HEK293 (cell line): ENCODE measurements around the gene SGMS1.

Source experiments
- CTCF ChIA-PET: fragments of 350-600 bp; formaldehyde crosslinking; extraction: SDS; loops from one replicate; lab custom pipeline; 2021; ENCODE audit warnings: antibody characterized with exemption; lab: Yijun Ruan, JAX
- POLR2A ChIA-PET: fragments of 300-600 bp; formaldehyde crosslinking; extraction: SDS; loops from one replicate; lab custom pipeline; 2020; ENCODE audit warnings: antibody characterized with exemption, inconsistent platforms; lab: Yijun Ruan, JAX
- H3K27ac ChIP-seq: fragments of 200-500 bp; sonication (Bioruptor generic); 2 replicates; pipeline ENCODE4 v1.5.1; 2014; ENCODE audit warnings: low read depth, low read length, control low read depth, inconsistent platforms; ENCODE audit errors: extremely low read depth
- H3K36me3 ChIP-seq, 2 experiments: fragments of 200-500 bp in 1 of 2; sonication (Bioruptor generic) in 1 of 2; 1 replicate in 1 of 2; 2 replicates in 1 of 2; pipeline ENCODE4 v1.5.1; 2014 to 2017; ENCODE audit warnings: inconsistent platforms in 2 of 2, low read length in 2 of 2; ENCODE audit not compliant: control insufficient read depth in 2 of 2, insufficient read depth in 1 of 2
- H3K4me1 ChIP-seq: fragments of 200-500 bp; sonication (Bioruptor generic); 2 replicates; pipeline ENCODE4 v1.5.1; 2014; ENCODE audit warnings: mild to moderate bottlenecking, low read length, inconsistent platforms; ENCODE audit not compliant: control insufficient read depth, insufficient read depth
- H3K4me3 ChIP-seq: 2 replicates; pipeline ENCODE4 v1.5.1; 2011; ENCODE audit warnings: low read depth, mild to moderate bottlenecking, control low read depth, low read length, moderate library complexity
- H3K9me3 ChIP-seq: fragments of 200-500 bp; sonication (Bioruptor generic); 2 replicates; pipeline ENCODE4 v1.5.1; 2014; ENCODE audit warnings: low read depth, low read length, inconsistent platforms; ENCODE audit not compliant: control insufficient read depth, insufficient read depth
- GLIS1 ChIP-seq: fragments of 450-650 bp; formaldehyde crosslinking; IDR thresholded peaks from 2 replicates; pipeline ENCODE4 v1.5.1; 2016; ENCODE audit warnings: missing biosample characterization, missing genetic modification characterization
- KLF1 ChIP-seq: fragments of 450-650 bp; formaldehyde crosslinking; IDR thresholded peaks from 2 replicates; pipeline ENCODE4 v1.5.1; 2016; ENCODE audit warnings: missing biosample characterization, missing genetic modification characterization
- KLF16 ChIP-seq: fragments of 450-650 bp; formaldehyde crosslinking; IDR thresholded peaks from 2 replicates; pipeline ENCODE4 v1.5.1; 2017; ENCODE audit warnings: missing biosample characterization, missing genetic modification characterization
- PRDM6 ChIP-seq: fragments of 450-650 bp; formaldehyde crosslinking; IDR thresholded peaks from 2 replicates; pipeline ENCODE4 v1.5.1; 2017; ENCODE audit warnings: missing biosample characterization, missing genetic modification characterization
- RBAK ChIP-seq: fragments of 450-650 bp; formaldehyde crosslinking; IDR thresholded peaks from 2 replicates; pipeline ENCODE4 v1.5.1; 2016; ENCODE audit warnings: missing biosample characterization, missing genetic modification characterization
- SALL2 ChIP-seq: fragments of 450-650 bp; formaldehyde crosslinking; IDR thresholded peaks from 2 replicates; pipeline ENCODE4 v1.5.0; 2017; ENCODE audit warnings: missing biosample characterization, mild to moderate bottlenecking, missing genetic modification characterization, borderline replicate concordance
- SCRT1 ChIP-seq: fragments of 450-650 bp; formaldehyde crosslinking; IDR thresholded peaks from 2 replicates; pipeline ENCODE4 v1.5.1; 2016; ENCODE audit warnings: missing biosample characterization, missing genetic modification characterization, borderline replicate concordance
- SETDB1 ChIP-seq: IDR thresholded peaks from one replicate; pipeline ENCODE4 v1.6.1; 2017; ENCODE audit warnings: mild to moderate bottlenecking, low read length, moderate library complexity, mixed read lengths; ENCODE audit not compliant: insufficient read length
- SP7 ChIP-seq: fragments of 450-650 bp; formaldehyde crosslinking; IDR thresholded peaks from 2 replicates; pipeline ENCODE4 v1.5.1; 2016; ENCODE audit warnings: missing biosample characterization, missing genetic modification characterization
- ZBTB17 ChIP-seq: fragments of 450-650 bp; formaldehyde crosslinking; IDR thresholded peaks from 2 replicates; pipeline ENCODE4 v1.5.1; 2016; ENCODE audit warnings: missing biosample characterization, missing genetic modification characterization
- ZFP69B ChIP-seq: fragments of 450-650 bp; formaldehyde crosslinking; IDR thresholded peaks from 2 replicates; pipeline ENCODE4 v1.5.1; 2016; ENCODE audit warnings: missing biosample characterization, missing genetic modification characterization
- ZNF10 ChIP-seq: fragments of 450-650 bp; formaldehyde crosslinking; IDR thresholded peaks from 2 replicates; pipeline ENCODE4 v1.5.1; 2017; ENCODE audit warnings: missing biosample characterization, missing genetic modification characterization
- ZNF202 ChIP-seq: fragments of 450-650 bp; formaldehyde crosslinking; IDR thresholded peaks from 2 replicates; pipeline ENCODE4 v1.5.1; 2016; ENCODE audit warnings: missing biosample characterization, missing genetic modification characterization, borderline replicate concordance
- ZNF311 ChIP-seq: fragments of 450-650 bp; formaldehyde crosslinking; IDR thresholded peaks from 2 replicates; pipeline ENCODE4 v1.5.1; 2017; ENCODE audit warnings: missing biosample characterization, missing genetic modification characterization, borderline replicate concordance
- ZNF394 ChIP-seq: fragments of 450-650 bp; formaldehyde crosslinking; IDR thresholded peaks from 2 replicates; pipeline ENCODE4 v1.5.1; 2016; ENCODE audit warnings: missing biosample characterization, missing genetic modification characterization, mild to moderate bottlenecking, moderate library complexity, borderline replicate concordance
- ZNF404 ChIP-seq: fragments of 450-650 bp; formaldehyde crosslinking; IDR thresholded peaks from 2 replicates; pipeline ENCODE4 v1.5.1; 2017; ENCODE audit warnings: missing biosample characterization, missing genetic modification characterization
- ZNF623 ChIP-seq: fragments of 450-650 bp; formaldehyde crosslinking; IDR thresholded peaks from 2 replicates; pipeline ENCODE4 v1.5.1; 2016; ENCODE audit warnings: missing biosample characterization, missing genetic modification characterization
- ZNF670 ChIP-seq: fragments of 450-650 bp; formaldehyde crosslinking; IDR thresholded peaks from 2 replicates; pipeline ENCODE4 v1.5.1; 2016; ENCODE audit warnings: missing biosample characterization, missing genetic modification characterization, low read depth
- TF ChIP-seq, protein P1 (sequence below): fragments of 450-650 bp; formaldehyde crosslinking; IDR thresholded peaks from 2 replicates; pipeline ENCODE4 v1.5.1; 2017; ENCODE audit warnings: missing biosample characterization, mild to moderate bottlenecking, missing genetic modification characterization, moderate library complexity
- TF ChIP-seq, protein P2 (sequence below): fragments of 450-650 bp; formaldehyde crosslinking; optimal IDR thresholded peaks from 2 replicates; pipeline ENCODE3; 2016; ENCODE audit warnings: missing biosample characterization, mild to moderate bottlenecking, missing genetic modification characterization
- TF ChIP-seq, protein P3 (sequence below): fragments of 450-650 bp; formaldehyde crosslinking; IDR thresholded peaks from 2 replicates; pipeline ENCODE4 v1.5.1; 2016; ENCODE audit warnings: missing biosample characterization, missing genetic modification characterization

SGMS1 gene

GRCh38 chr10:50351483-50352146 lies 272.1 kb downstream of the SGMS1 start:
- Histone ChIP-seq H3K9me3 (no peaks in the 10 kb centered on the region), H3K4me1 (no peaks in the 10 kb centered on the region), H3K4me3 (no peak overlapping the region), H3K36me3 (no peaks in the 10 kb centered on the region), H3K27ac (no peak overlapping the region)
- POLR2A ChIA-PET: no interaction called here
- CTCF ChIA-PET: interaction anchor here (1.0 kb wide), 1 partner anchor 16 kb away, joined by 5 read pairs; no protein-coding TSS in a partner anchor
- TF ChIP-seq KLF1 (tag by site-specific recombination) (no peak), ZNF623 (tag by site-specific recombination) (no peak), RBAK (tag by site-specific recombination) (no peak)

- Histone ChIP-seq H3K9me3 (no peaks in the 10 kb centered on the region), H3K27ac (no peak overlapping the region), H3K4me1 (no peaks in the 10 kb centered on the region), H3K36me3 (no peaks in the 10 kb centered on the region), H3K4me3 (no peak overlapping the region)
- ChIA-PET POLR2A (no interaction called here), CTCF (interaction anchor here (2.0 kb wide), 1 partner anchor 17 kb away, joined by 6 read pairs; no protein-coding TSS in a partner anchor)
- no peak for TF ChIP-seq ZNF10 (tag by site-specific recombination)
- no peak for TF ChIP-seq KLF16 (tag by site-specific recombination)
- no peak for TF ChIP-seq ZFP69B (tag by site-specific recombination)
- no peak for TF ChIP-seq ZNF311 (tag by site-specific recombination)
- TF ChIP-seq SCRT1: no peak
- no peak for TF ChIP-seq ZNF670 (tag by site-specific recombination)
- TF ChIP-seq, protein P1, sequence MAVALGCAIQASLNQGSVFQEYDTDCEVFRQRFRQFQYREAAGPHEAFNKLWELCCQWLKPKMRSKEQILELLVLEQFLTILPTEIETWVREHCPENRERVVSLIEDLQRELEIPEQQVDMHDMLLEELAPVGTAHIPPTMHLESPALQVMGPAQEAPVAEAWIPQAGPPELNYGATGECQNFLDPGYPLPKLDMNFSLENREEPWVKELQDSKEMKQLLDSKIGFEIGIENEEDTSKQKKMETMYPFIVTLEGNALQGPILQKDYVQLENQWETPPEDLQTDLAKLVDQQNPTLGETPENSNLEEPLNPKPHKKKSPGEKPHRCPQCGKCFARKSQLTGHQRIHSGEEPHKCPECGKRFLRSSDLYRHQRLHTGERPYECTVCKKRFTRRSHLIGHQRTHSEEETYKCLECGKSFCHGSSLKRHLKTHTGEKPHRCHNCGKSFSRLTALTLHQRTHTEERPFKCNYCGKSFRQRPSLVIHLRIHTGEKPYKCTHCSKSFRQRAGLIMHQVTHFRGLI: no peak
- TF ChIP-seq SALL2: no peak
- no peak for TF ChIP-seq ZNF394
- TF ChIP-seq GLIS1 (tag by site-specific recombination): no peak
- TF ChIP-seq SP7 (tag by site-specific recombination): no peak
- TF ChIP-seq, protein P2, sequence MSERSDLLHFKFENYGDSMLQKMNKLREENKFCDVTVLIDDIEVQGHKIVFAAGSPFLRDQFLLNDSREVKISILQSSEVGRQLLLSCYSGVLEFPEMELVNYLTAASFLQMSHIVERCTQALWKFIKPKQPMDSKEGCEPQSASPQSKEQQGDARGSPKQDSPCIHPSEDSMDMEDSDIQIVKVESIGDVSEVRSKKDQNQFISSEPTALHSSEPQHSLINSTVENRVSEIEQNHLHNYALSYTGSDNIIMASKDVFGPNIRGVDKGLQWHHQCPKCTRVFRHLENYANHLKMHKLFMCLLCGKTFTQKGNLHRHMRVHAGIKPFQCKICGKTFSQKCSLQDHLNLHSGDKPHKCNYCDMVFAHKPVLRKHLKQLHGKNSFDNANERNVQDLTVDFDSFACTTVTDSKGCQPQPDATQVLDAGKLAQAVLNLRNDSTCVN (tag by site-specific recombination): no peak
These were observed 273.4 kb downstream of the SGMS1 start for GRCh38 chr10:50350366-50350765.

GRCh38 chr10:50349554-50349953 lies 274.2 kb downstream of the SGMS1 start:
- no peak for TF ChIP-seq SCRT1
- no peak for TF ChIP-seq SETDB1
- no peak for TF ChIP-seq ZNF404 (tag by site-specific recombination)
- TF ChIP-seq ZBTB17 (tag by site-specific recombination): no peak
- no peak for TF ChIP-seq ZNF202 (tag by site-specific recombination)
- no peak for TF ChIP-seq PRDM6
- TF ChIP-seq, protein P3, sequence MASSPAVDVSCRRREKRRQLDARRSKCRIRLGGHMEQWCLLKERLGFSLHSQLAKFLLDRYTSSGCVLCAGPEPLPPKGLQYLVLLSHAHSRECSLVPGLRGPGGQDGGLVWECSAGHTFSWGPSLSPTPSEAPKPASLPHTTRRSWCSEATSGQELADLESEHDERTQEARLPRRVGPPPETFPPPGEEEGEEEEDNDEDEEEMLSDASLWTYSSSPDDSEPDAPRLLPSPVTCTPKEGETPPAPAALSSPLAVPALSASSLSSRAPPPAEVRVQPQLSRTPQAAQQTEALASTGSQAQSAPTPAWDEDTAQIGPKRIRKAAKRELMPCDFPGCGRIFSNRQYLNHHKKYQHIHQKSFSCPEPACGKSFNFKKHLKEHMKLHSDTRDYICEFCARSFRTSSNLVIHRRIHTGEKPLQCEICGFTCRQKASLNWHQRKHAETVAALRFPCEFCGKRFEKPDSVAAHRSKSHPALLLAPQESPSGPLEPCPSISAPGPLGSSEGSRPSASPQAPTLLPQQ (tag by site-specific recombination): no peak
- H3K9me3 ChIP-seq: no peaks in the 10 kb centered on the region
- H3K4me1 ChIP-seq: no peaks in the 10 kb centered on the region
- no peaks in the 10 kb centered on the region for H3K36me3 ChIP-seq
- H3K27ac ChIP-seq: no peak overlapping the region
- ChIA-PET CTCF (interaction anchor here (2.0 kb wide), 1 partner anchor 18 kb away, joined by 6 read pairs; no protein-coding TSS in a partner anchor), POLR2A (no interaction called here)
- no peak overlapping the region for H3K4me3 ChIP-seq
